CD8-positive, alpha-beta memory T cell (primary cell): ENCODE data around the gene CES4A. TPM values are rescaled to one million over a fixed set of nuclear protein-coding genes. Genes with fewer than 3 reads are reported as not detected.

ENCODE experiments used
- polyA plus RNA-seq: library from polyadenylated mRNA; unstranded; fragments of 300-500 nt; fragmentation: Illumina TruSeq; gene quantifications from one replicate; pipeline ENCODE4 v1.2.3, GENCODE V29; 2021
- total RNA-seq, 2 experiments: library from RNA; stranded (reverse); gene quantifications; one replicate each; pipeline ENCODE4 v1.2.3, GENCODE V29; 2021

The CES4A gene
- total and polyA plus RNA-seq, 3 experiments from 2014 or later = 1.7 to 5.1 (median 4.2) TPM

Other genes starting within 250 kb of the CES4A start
- 10 to 100 TPM; 50.5 to 53.8 TPM for gene DYNC1LI2, start 237.0 kb upstream of the CES4A start, total RNA-seq
- gene DYNC1LI2, start 237.0 kb upstream of the CES4A start, polyA plus RNA-seq = 35.0 TPM
- gene TERB1, start 187.0 kb upstream of the CES4A start, total RNA-seq = under 1 TPM in 1 of 2 experiments, not detected in 1; 0.20 TPM
- gene TERB1, start 187.0 kb upstream of the CES4A start, polyA plus RNA-seq = not detected
- 100 to 1,000 TPM; 105 to 110 TPM for gene NAE1, start 157.6 kb upstream of the CES4A start, total RNA-seq
- 76.6 TPM for gene NAE1, start 157.6 kb upstream of the CES4A start, polyA plus RNA-seq
- not detected for gene CA7, start 144.2 kb upstream of the CES4A start, total RNA-seq
- not detected for gene CA7, start 144.2 kb upstream of the CES4A start, polyA plus RNA-seq
- 10 to 100 TPM; 20.0 to 25.4 TPM for gene PDP2, start 108.1 kb upstream of the CES4A start, total RNA-seq
- 4.5 TPM for gene PDP2, start 108.1 kb upstream of the CES4A start, polyA plus RNA-seq
- gene CDH16, start 69.7 kb upstream of the CES4A start, total RNA-seq = not detected
- gene CDH16, start 69.7 kb upstream of the CES4A start, polyA plus RNA-seq = not detected
- under 1 TPM; 0.60 to 0.88 TPM for gene RRAD, start 63.1 kb upstream of the CES4A start, total RNA-seq
- not detected for gene RRAD, start 63.1 kb upstream of the CES4A start, polyA plus RNA-seq
- gene CIAO2B, start 54.2 kb upstream of the CES4A start, total RNA-seq = 100 to 1,000 TPM; 164 to 176 TPM
- gene CIAO2B, start 54.2 kb upstream of the CES4A start, polyA plus RNA-seq = 132 TPM
- 10 to 100 TPM; 23.5 to 23.8 TPM for gene CES2, start 53.1 kb upstream of the CES4A start, total RNA-seq
- gene CES2, start 53.1 kb upstream of the CES4A start, polyA plus RNA-seq = 26.6 TPM
- gene CES3, start 27.3 kb upstream of the CES4A start, total RNA-seq = under 1 TPM; 0.16 to 0.24 TPM
- gene CES3, start 27.3 kb upstream of the CES4A start, polyA plus RNA-seq = not detected
- gene CBFB, start 40.6 kb downstream of the CES4A start, total RNA-seq = 100 to 1,000 TPM; 132 to 141 TPM
- gene CBFB, start 40.6 kb downstream of the CES4A start, polyA plus RNA-seq = 100 TPM
- gene PHAF1, start 121.4 kb downstream of the CES4A start, total RNA-seq = 10 to 100 TPM; 20.2 to 21.2 TPM
- gene PHAF1, start 121.4 kb downstream of the CES4A start, polyA plus RNA-seq = 14.7 TPM
- gene B3GNT9, start 162.4 kb downstream of the CES4A start, total RNA-seq = 1 to 10 TPM; 2.4 to 2.7 TPM
- gene B3GNT9, start 162.4 kb downstream of the CES4A start, polyA plus RNA-seq = 5.0 TPM
- 10 to 100 TPM; 23.8 to 28.7 TPM for gene TRADD, start 171.3 kb downstream of the CES4A start, total RNA-seq
- 141 TPM for gene TRADD, start 171.3 kb downstream of the CES4A start, polyA plus RNA-seq
- 10 to 100 TPM; 10.5 to 14.3 TPM for gene FBXL8, start 171.4 kb downstream of the CES4A start, total RNA-seq
- gene FBXL8, start 171.4 kb downstream of the CES4A start, polyA plus RNA-seq = 11.6 TPM
- gene HSF4, start 176.2 kb downstream of the CES4A start, total RNA-seq = 10 to 100 TPM; 11.6 to 13.3 TPM
- gene HSF4, start 176.2 kb downstream of the CES4A start, polyA plus RNA-seq = not detected
- gene NOL3, start 181.9 kb downstream of the CES4A start, total RNA-seq = 1 to 10 TPM; 2.1 to 2.3 TPM
- gene NOL3, start 181.9 kb downstream of the CES4A start, polyA plus RNA-seq = 0.91 TPM
- 10 to 100 TPM; 15.3 to 15.6 TPM for gene MATCAP1, start 195.4 kb downstream of the CES4A start, total RNA-seq
- 0.68 TPM for gene MATCAP1, start 195.4 kb downstream of the CES4A start, polyA plus RNA-seq
- not detected for gene EXOC3L1, start 201.5 kb downstream of the CES4A start, total RNA-seq
- not detected for gene EXOC3L1, start 201.5 kb downstream of the CES4A start, polyA plus RNA-seq
- 100 to 1,000 TPM; 137 to 139 TPM for gene E2F4, start 203.6 kb downstream of the CES4A start, total RNA-seq
- 86.0 TPM for gene E2F4, start 203.6 kb downstream of the CES4A start, polyA plus RNA-seq
- 1 to 10 TPM; 5.0 to 5.3 TPM for gene ELMO3, start 210.5 kb downstream of the CES4A start, total RNA-seq
- gene ELMO3, start 210.5 kb downstream of the CES4A start, polyA plus RNA-seq = not detected
- 10 to 100 TPM; 58.4 to 69.5 TPM for gene TMEM208, start 238.5 kb downstream of the CES4A start, total RNA-seq
- 83.7 TPM for gene TMEM208, start 238.5 kb downstream of the CES4A start, polyA plus RNA-seq